Cardiac fibroblast (primary cell): Measurements from ENCODE around the gene LYL1.

Experiments used
- DNase-seq, 2 donors: peaks; one replicate each; pipeline versions ENCODE4 v3.0.0 to v3.0.0-alpha.2; 2010; ENCODE audit warnings: low read depth in 2 of 2
- H3K4me3 ChIP-seq, 2 donors: replicated peaks in 1 of 2; 1 replicate in 1 of 2; 2 replicates in 1 of 2; pipeline ENCODE4 v1.5.1; 2011; ENCODE audit warnings: low read depth in 2 of 2, low read length in 2 of 2, mild to moderate bottlenecking in 2 of 2, moderate library complexity in 1 of 2
- CTCF ChIP-seq: IDR thresholded peaks from one replicate; pipeline ENCODE4 v1.5.1; 2011; ENCODE audit warnings: low read depth, mild to moderate bottlenecking, low read length, inconsistent platforms

The LYL1 gene

GRCh38 chr19:13095393-13095784, 7.3 kb downstream of the LYL1 start:
- H3K4me3 ChIP-seq = no peak overlapping the region
- DNase-seq = no peak
- no peak for TF ChIP-seq CTCF

- TF ChIP-seq CTCF = no peak
- no peak for DNase-seq
- H3K4me3 ChIP-seq = no peak overlapping the region
These were observed 7.8 kb downstream of the LYL1 start for GRCh38 chr19:13094771-13095392.

GRCh38 chr19:13094106-13094504, 8.6 kb downstream of the LYL1 start:
- DNase-seq = no peak
- H3K4me3 ChIP-seq = no peak overlapping the region
- TF ChIP-seq CTCF = no peak

GRCh38 chr19:13093407-13094105, 9.1 kb downstream of the LYL1 start:
- peak; percentile 88 for TF ChIP-seq CTCF
- H3K4me3 ChIP-seq = no peak overlapping the region
- peak; percentile 89 for DNase-seq

- no peak overlapping the region for H3K4me3 ChIP-seq
- DNase-seq = peak in 1 of 2 donors; percentile 23
- TF ChIP-seq CTCF = no peak
These were observed 9.9 kb downstream of the LYL1 start for GRCh38 chr19:13092606-13093235.

GRCh38 chr19:13092158-13092543, 10.5 kb downstream of the LYL1 start:
- TF ChIP-seq CTCF = no peak
- no peak overlapping the region for H3K4me3 ChIP-seq
- peak in 1 of 2 donors; percentile 27 for DNase-seq
